Mammary microvascular endothelial cell (primary cell): Measurements from ENCODE around the gene ITGA7. TPM values are rescaled to one million over a fixed set of nuclear protein-coding genes. Genes with fewer than 3 reads are reported as not detected.

ENCODE experiments used
- total RNA-seq: library from RNA; depleted of rRNA; stranded (reverse); fragments of >200 nt; gene quantifications from 2 replicates; pipeline ENCODE4 v1.2.3, GENCODE V29; 2015

The ITGA7 gene
- 0.07 and 0.30 TPM in 2 replicates for total RNA-seq

GRCh38 chr12:55707841-55708694 is at the start of gene ITGA7:
ITGA7 (minus strand) TSS chr12:55707904; CDS start chr12:55707682, 222 bp downstream.

GRCh38 chr12:55742719-55743405 is 35.2 kb upstream of the ITGA7 start, which contains the start of gene GDF11:
GDF11 (plus strand) TSS chr12:55743122; CDS start chr12:55743317, 195 bp downstream.

GRCh38 chr12:55728939-55729818 is 21.5 kb upstream of the ITGA7 start, which contains the start of gene CD63:
CD63 (minus strand) TSS chr12:55729009; CDS start chr12:55728341, 668 bp downstream.

DNA sequence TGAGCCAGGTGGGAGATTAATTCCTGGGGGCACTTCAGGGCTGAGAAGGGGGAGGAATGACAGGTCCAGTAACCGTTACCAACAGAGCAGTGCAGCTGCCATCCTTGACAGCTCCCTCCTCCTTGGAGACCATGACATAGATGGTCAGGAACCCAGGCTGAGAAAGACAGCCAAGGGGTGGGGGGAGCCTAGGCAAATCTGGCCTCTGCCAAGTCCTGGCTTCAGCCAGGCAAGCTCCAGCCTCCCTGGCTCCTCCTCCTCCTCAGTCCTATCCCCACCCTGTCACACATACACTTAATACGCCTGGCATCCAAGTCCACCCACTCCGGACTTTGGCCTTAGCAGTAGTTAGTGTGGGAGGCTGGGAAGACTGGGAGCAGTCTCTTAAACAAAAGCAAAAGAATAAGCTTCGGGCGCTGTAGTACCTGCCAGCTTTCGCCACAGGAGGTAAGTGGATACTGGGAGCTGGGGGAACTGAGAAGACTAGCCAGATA is 12.4 kb upstream of the ITGA7 start, which contains the start of gene RDH5:
Gene RDH5 (plus strand): TSS at position 323 of the 494 bp plus-strand sequence. CDS start 792 bp downstream, outside the sequence.

GRCh38 chr12:55715833-55716581 is 8.3 kb upstream of the ITGA7 start, which contains the start of gene BLOC1S1:
BLOC1S1 (plus strand) TSS chr12:55716046; CDS start chr12:55716052, 6 bp downstream.

DNA sequence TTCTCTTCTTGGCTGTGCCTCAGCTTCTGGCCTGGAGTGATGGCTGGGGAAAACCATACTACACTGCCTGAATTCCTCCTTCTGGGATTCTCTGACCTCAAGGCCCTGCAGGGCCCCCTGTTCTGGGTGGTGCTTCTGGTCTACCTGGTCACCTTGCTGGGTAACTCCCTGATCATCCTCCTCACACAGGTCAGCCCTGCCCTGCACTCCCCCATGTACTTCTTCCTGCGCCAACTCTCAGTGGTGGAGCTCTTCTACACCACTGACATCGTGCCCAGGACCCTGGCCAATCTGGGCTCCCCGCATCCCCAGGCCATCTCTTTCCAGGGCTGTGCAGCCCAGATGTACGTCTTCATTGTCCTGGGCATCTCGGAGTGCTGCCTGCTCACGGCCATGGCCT is 70.9 kb downstream of the ITGA7 start, which contains the start of gene OR10P1:
Gene OR10P1 (plus strand): TSS at position 40 of the 400 bp plus-strand sequence. CDS start 0 bp downstream, at position 40.

Other genes starting within 250 kb of the ITGA7 start
- gene OR6C70, start 237.8 kb downstream of the ITGA7 start, total RNA-seq = not detected in 2 replicates
- gene OR6C68, start 215.5 kb downstream of the ITGA7 start, total RNA-seq = not detected in 2 replicates
- not detected in 2 replicates for gene OR6C4, start 158.3 kb downstream of the ITGA7 start, total RNA-seq
- gene OR2AP1, start 135.4 kb downstream of the ITGA7 start, total RNA-seq = not detected in 2 replicates
- gene OR10P1, start 71.0 kb downstream of the ITGA7 start, total RNA-seq = not detected in 2 replicates
- gene BLOC1S1, start 8.1 kb upstream of the ITGA7 start, total RNA-seq = 155 and 161 TPM in 2 replicates
- gene RDH5, start 12.5 kb upstream of the ITGA7 start, total RNA-seq = 0.67 and 3.0 TPM in 2 replicates
- gene CD63, start 21.1 kb upstream of the ITGA7 start, total RNA-seq = 720 and 809 TPM in 2 replicates
- gene GDF11, start 35.2 kb upstream of the ITGA7 start, total RNA-seq = 2.5 and 3.3 TPM in 2 replicates
- 132 and 161 TPM in 2 replicates for gene SARNP, start 109.8 kb upstream of the ITGA7 start, total RNA-seq
- 37.3 and 40.5 TPM in 2 replicates for gene ORMDL2, start 110.1 kb upstream of the ITGA7 start, total RNA-seq
- 30.0 and 31.7 TPM in 2 replicates for gene DNAJC14, start 121.7 kb upstream of the ITGA7 start, total RNA-seq
- gene MMP19, start 135.0 kb upstream of the ITGA7 start, total RNA-seq = 2.3 and 3.5 TPM in 2 replicates
- gene PYM1, start 220.0 kb upstream of the ITGA7 start, total RNA-seq = 32.3 and 41.1 TPM in 2 replicates
- 31.7 and 41.1 TPM in 2 replicates for gene DGKA, start 223.3 kb upstream of the ITGA7 start, total RNA-seq